ENCODE results near the gene GPC5. TPM values are rescaled to one million over a fixed set of nuclear protein-coding genes. Genes with fewer than 3 reads are reported as not detected.

GPC5 gene
- total and polyA plus RNA-seq, 2 donors (not counting 3 experiments of a cell fraction or from before 2014, with no cell fraction given) = 0.59 to 0.97 TPM

- intact Hi-C loops (cut with micrococcal nuclease) (no loop called here), dilution Hi-C loops (cut with MboI; ENCODE audit: extremely low pct_ligation_motif_present, low sequenced_read_pairs) (no loop called here)
- no TSS peak for BruUV-seq (replicated peaks)
- H3K36me3 ChIP-seq (ENCODE audit: control insufficient read depth in 2 of 2, extremely low read depth in 1 of 2, insufficient read depth in 2 of 2, low read length in 2 of 2) = no peaks in the 10 kb centered on the region
- no peaks in the 10 kb centered on the region for H3K79me2 ChIP-seq (ENCODE audit: control insufficient read depth, insufficient read depth, low read length)
- H3K9me3 ChIP-seq (replicated peaks; ENCODE audit: control insufficient read depth, insufficient read depth, low read length) = peaks cover 7% of the 10 kb centered on the region
- no peak overlapping the region for H3K4me3 ChIP-seq (replicated peaks in 1 of 3; ENCODE audit: insufficient read depth in 1 of 3, low read depth in 1 of 3, low read length in 3 of 3)
- H3K4me1 ChIP-seq (ENCODE audit: control insufficient read depth, extremely low read depth, insufficient read depth, low read length) = no peaks in the 10 kb centered on the region
- no peak overlapping the region for H2AFZ ChIP-seq (ENCODE audit: low read depth, low read length)
- FAIRE-seq (no peak), DNase-seq (ENCODE audit: low read depth, low spot score) (no peak)
- H3K27ac ChIP-seq (ENCODE audit: insufficient read depth, low read depth, low read length) = no peak overlapping the region
- no peaks in the 10 kb centered on the region for H4K20me1 ChIP-seq (replicated peaks; ENCODE audit: control insufficient read depth, extremely low read depth, insufficient read depth, low read length)
- no peak overlapping the region for H3K9ac ChIP-seq (replicated peaks; ENCODE audit: extremely low read depth, insufficient read depth, low read length)
- CTCF ChIA-PET = no interaction called here
- H3K4me2 ChIP-seq (ENCODE audit: insufficient read depth, low read length) = no peak overlapping the region
- POLR2A ChIA-PET = no interaction called here
- H3K27me3 ChIP-seq (ENCODE audit: control insufficient read depth in 2 of 2, insufficient read depth in 2 of 2, low read length in 2 of 2) = no peaks in the 10 kb centered on the region
- no peak for TF ChIP-seq POLR2AphosphoS5 (IDR thresholded peaks at IDR 0.05; ENCODE audit: insufficient read depth, low read depth, low read length)
- no peaks in the 10 kb centered on the region for H3K9me1 ChIP-seq (replicated peaks; ENCODE audit: control insufficient read depth, extremely low read depth, insufficient read depth, low read length)
These were observed 1422.9 kb downstream of the GPC5 start for GRCh38 chr13:92821324-92821723.

DNA sequence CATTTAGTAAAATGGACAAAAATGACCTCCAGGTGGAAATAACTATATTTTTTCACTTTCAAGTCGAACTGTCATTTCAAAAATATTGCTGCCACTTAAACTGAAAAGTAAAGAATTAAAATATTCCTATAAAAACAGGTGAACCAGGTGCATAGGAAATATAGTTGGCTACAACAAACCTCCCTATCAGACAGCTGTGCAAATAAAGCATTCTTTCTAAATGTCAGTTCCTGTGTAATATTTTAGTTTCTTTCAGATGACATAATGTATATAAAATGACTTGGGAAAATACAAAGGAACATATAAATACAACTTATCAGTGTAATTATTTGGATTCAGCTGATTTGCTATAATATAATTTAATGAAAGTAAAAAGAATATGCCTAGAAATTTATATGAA lies 1424.6 kb downstream of the GPC5 start:
- H3K27me3 ChIP-seq (ENCODE audit: control insufficient read depth in 2 of 2, insufficient read depth in 2 of 2, low read length in 2 of 2) = no peaks in the 10 kb centered on the region
- DNase-seq (ENCODE audit: low read depth, low spot score) (no peak), FAIRE-seq (no peak)
- no peak overlapping the region for H3K4me2 ChIP-seq (ENCODE audit: insufficient read depth, low read length)
- H3K9ac ChIP-seq (replicated peaks; ENCODE audit: extremely low read depth, insufficient read depth, low read length) = no peak overlapping the region
- H4K20me1 ChIP-seq (replicated peaks; ENCODE audit: control insufficient read depth, extremely low read depth, insufficient read depth, low read length) = no peaks in the 10 kb centered on the region
- H3K36me3 ChIP-seq (ENCODE audit: control insufficient read depth in 2 of 2, extremely low read depth in 1 of 2, insufficient read depth in 2 of 2, low read length in 2 of 2) = no peaks in the 10 kb centered on the region
- H2AFZ ChIP-seq (ENCODE audit: low read depth, low read length) = no peak overlapping the region
- no peaks in the 10 kb centered on the region for H3K79me2 ChIP-seq (ENCODE audit: control insufficient read depth, insufficient read depth, low read length)
- dilution Hi-C loops (cut with MboI; ENCODE audit: extremely low pct_ligation_motif_present, low sequenced_read_pairs) = no loop called here
- H3K9me1 ChIP-seq (replicated peaks; ENCODE audit: control insufficient read depth, extremely low read depth, insufficient read depth, low read length) = no peaks in the 10 kb centered on the region
- H3K4me3 ChIP-seq (replicated peaks in 1 of 3; ENCODE audit: insufficient read depth in 1 of 3, low read depth in 1 of 3, low read length in 3 of 3) = no peak overlapping the region
- peaks cover 10% of the 10 kb centered on the region for H3K9me3 ChIP-seq (replicated peaks; ENCODE audit: control insufficient read depth, insufficient read depth, low read length)
- ChIA-PET CTCF (no interaction called here), POLR2A (no interaction called here)
- H3K4me1 ChIP-seq (ENCODE audit: control insufficient read depth, extremely low read depth, insufficient read depth, low read length) = no peaks in the 10 kb centered on the region
- BruUV-seq (replicated peaks) = no TSS peak
- intact Hi-C loops (cut with micrococcal nuclease) = no loop called here
- no peak overlapping the region for H3K27ac ChIP-seq (ENCODE audit: insufficient read depth, low read depth, low read length)
- no peak for TF ChIP-seq POLR2A (IDR thresholded peaks at IDR 0.05; ENCODE audit: low read depth, low read length)
- TF ChIP-seq EZH2 (IDR thresholded peaks at IDR 0.05; ENCODE audit: borderline replicate concordance, low read depth, low read length, severe bottlenecking) = no peak
- no peak for TF ChIP-seq MYC (IDR thresholded peaks at IDR 0.05; ENCODE audit: low read depth, low read length)

Measured in endothelial cell of umbilical vein (primary cell).